Hematopoietic multipotent progenitor cell treated with erythropoietin and hydrocortisone succinate and interleukin-3 and kit ligand, for 17 days (in vitro differentiated cells): ENCODE results near the gene ZNF136.

Experiments used
- DNase-seq: peaks from one replicate; pipeline ENCODE4 v3.0.0-alpha.2; 2015; ENCODE audit warnings: low spot score

ZNF136 gene

DNA sequence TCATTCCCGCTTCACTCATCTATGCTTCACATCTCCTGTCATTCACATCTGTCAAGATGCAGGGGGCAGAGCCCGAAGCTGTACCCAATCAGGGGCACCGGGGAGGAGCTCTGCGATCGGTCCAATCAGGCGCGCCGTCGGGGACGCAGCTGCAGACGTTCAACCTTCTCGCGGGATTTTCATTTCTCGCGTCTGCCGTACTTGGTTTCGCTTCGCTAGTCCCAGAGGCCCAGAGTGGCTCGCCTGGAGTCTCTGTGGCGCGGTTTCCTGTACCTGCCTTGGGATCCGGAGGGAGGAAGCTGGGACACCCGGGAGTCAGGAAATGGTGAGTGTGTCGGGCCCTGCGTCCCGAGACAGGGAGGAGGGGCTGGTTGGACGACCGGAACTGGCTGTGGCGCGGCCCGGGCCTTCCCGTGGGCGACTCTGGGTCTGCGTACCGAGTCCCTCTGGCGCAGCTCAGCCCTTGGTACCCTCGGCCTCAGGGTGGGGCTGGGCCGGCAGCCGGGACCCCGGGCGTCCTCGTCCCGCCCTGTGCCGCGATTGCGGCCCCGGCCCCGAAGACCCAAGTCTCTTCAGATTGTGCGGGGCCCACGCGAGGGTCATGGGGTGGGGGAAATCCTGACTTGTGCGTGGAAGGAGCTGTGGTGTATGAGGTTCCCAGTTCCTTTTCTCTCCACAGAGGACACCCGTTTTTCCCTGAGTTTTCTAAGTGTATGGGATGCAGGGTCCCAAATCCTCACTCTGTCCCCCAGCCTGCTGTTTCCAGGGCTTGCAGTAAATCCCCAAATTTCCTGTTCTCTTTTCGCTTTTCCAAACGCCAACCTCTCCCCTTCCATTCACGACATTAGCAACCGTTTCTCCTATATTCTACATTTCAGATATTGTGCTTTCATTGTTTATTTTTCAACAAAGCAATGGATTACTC is at the start of gene ZNF136:
TSS of gene ZNF136 (plus strand) at position 215 of the 925 bp plus-strand sequence. CDS start at position 323, 108 bp downstream.
- peak; percentile 63 for DNase-seq

GRCh38 chr19:12113121-12113520 is 49.8 kb upstream of the ZNF136 start:
- DNase-seq: no peak

DNA sequence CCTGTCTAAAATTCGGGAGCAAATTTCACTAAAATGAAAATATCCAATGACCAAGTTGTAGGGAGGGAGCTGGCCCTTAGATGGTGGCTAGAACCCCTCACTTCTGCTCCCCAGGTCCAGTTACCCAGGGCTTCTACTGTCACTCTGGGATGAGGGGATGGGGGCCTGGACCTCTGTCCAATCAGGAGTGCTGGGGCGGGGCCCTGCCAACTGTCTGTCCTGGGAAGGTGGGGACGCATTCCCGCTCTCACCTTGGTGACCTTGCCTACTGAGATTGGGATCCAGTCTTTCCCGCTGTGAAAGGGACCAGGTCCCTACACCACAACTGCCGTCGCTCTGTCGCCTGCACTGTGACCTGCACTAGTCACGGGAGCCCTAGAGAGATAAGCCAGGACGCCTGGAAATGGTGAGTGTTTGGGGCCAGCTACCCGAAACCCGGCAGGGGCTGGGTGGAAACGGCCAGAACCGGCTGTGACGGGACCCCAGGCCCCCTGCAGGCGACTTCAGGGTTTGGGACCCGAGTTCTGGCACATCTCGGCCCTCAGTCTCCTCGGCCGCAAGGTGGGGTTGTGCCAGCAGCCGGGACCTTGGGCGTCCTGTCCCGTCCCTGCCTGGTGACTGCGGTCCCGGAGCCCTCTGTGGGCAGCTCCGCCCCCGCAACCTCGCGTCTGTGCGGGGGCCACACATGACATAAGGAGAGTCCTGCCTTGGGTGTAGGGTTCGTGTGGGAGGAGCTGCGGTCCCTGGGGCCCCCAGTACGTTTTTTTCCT is 45.5 kb upstream of the ZNF136 start:
- DNase-seq: no peak

GRCh38 chr19:12126707-12127106 is 36.2 kb upstream of the ZNF136 start:
- no peak for DNase-seq

DNA sequence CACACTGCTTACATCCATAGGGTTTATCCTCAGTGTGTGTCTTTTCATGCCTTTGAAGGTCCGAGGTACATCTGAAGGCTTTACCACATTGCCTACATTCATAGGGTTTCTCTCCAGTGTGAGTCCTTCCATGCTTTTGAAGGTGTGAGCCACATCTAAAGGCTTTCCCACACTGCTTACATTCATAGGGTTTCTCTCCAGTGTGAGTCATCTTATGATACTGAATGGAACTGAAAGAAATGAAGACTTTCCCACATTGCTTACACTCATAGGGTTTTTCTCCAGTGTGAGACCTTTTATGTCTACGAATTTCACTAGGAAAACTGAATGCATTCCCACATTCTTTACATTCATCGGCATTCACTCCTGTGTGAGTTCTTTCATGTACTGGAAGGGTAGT is 29.8 kb upstream of the ZNF136 start:
- no peak for DNase-seq

GRCh38 chr19:12137221-12137940 is 25.5 kb upstream of the ZNF136 start:
- no peak for DNase-seq

- DNase-seq: no peak
Observed at GRCh38 chr19:12139269-12139668, 23.6 kb upstream of the ZNF136 start.

DNA sequence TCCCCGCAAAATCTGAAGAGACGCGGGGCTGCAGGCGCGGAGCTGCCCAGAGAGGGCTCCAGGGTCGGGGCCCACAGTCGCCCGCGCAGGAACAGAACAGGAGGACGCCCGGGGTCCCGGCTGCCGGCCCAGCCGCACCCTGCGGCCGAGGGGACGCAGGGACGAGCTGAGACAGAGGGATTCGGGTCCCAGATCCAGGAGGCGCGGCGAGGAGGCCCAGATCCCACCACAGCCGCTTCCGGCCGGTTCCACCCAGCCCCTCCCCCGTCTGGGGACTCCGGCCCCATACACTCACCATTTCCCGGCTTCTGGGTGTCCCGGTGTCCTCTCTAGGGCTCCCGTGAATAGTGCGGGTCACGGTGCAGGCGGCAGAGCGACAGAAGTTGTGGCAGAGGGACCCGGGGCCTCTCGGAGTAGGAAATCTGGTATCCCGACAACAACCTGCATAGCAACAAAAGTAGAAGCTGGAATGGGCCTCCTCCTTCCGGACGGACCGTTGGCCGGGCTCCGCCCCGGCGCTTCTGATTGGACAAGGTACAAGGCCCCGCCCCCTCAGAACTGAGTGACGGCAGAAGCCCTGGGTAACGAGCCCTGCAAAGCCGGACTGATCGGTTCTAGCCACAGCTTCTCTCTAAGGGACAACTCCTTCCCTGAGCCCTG is 22.9 kb upstream of the ZNF136 start, which contains the start of gene ZNF20:
TSS of gene ZNF20 (minus strand) at position 466 of the 660 bp plus-strand sequence. CDS start at position 298, 168 bp downstream.
- peak; percentile 87 for DNase-seq

- peak; percentile 86 for DNase-seq
Observed at GRCh38 chr19:12140545-12141404, 22.1 kb upstream of the ZNF136 start.

- DNase-seq: no peak
Observed at GRCh38 chr19:12141405-12141736, 21.5 kb upstream of the ZNF136 start.

DNA sequence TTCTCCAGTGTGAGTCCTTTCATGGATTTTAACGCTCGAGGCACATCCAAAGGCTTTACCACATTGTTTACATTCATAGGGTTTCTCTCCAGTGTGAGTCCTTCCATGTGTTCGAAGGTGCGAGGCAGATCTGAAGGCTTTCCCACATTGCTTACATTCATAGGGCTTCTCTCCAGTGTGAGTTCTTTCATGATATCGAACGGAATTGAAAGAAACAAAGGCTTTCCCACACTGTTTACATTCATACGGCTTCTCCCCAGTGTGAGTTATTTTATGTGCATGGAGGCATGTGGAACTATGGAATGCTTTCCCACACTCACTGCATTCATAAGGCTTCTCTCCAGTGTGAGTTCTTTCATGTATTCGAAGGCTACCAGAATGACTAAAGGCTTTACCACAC is 17.5 kb upstream of the ZNF136 start:
- DNase-seq: no peak

DNA sequence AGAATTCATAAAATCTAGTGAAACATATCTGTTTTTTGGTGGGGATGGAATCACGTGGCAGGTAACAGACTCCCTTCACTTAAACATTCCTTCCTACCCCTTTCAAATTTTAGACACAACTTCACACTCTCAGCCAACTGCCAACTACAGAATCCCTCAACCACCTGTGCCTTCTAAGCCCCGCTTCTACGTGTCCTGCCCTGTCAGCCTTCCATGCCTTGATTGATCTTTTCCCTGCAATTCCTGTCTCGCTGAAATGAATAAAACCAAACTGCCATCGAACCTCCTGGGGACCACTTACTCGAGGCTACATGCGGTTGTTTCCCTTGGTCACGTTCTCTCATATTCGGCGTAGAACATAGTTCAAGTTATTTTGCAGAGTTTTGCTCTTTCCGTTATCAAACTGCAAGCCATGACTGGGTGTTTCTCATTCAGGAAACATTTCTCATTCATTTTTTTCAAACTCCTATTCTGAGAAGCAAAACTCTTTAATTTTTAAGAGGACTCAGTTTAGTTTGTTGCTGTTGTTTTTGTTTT is 7.5 kb upstream of the ZNF136 start:
- no peak for DNase-seq

- no peak for DNase-seq
Observed at GRCh38 chr19:12156223-12157058, 6.5 kb upstream of the ZNF136 start, which contains the start of gene ZNF625. TSS of gene ZNF625 (minus strand) at chr19:12156734. CDS start at chr19:12156558, 176 bp downstream.

GRCh38 chr19:12159773-12160414 is 3.0 kb upstream of the ZNF136 start:
- DNase-seq: no peak

GRCh38 chr19:12162513-12162881 is 399 bp upstream of the ZNF136 start:
- no peak for DNase-seq

- DNase-seq: no peak
Observed at GRCh38 chr19:12163826-12164225, 930 bp downstream of the ZNF136 start.

- no peak for DNase-seq
Observed at GRCh38 chr19:12166626-12167025, 3.7 kb downstream of the ZNF136 start.

- no peak for DNase-seq
Observed at GRCh38 chr19:12180377-12180776, 17.5 kb downstream of the ZNF136 start.

GRCh38 chr19:12187625-12188024 is 24.7 kb downstream of the ZNF136 start:
- DNase-seq: no peak
